D721Med (cell line): ENCODE results near the gene DDX10.

Experiments
- DNase-seq: peaks from one replicate; pipeline ENCODE4 v3.0.0; 2011; ENCODE audit warnings: low spot score; ENCODE audit not compliant: insufficient read length
- FAIRE-seq: peaks from 2 replicates; lab custom pipeline; 2011; peaks lifted over from hg19 to GRCh38; lab: Jason Lieb, UNC
- CTCF ChIP-seq: IDR thresholded peaks from 2 replicates; pipeline ENCODE4 v1.5.1; 2012; ENCODE audit warnings: mild to moderate bottlenecking, control low read depth; ENCODE audit not compliant: insufficient read depth; ENCODE audit errors: missing control alignments

Gene DDX10

GRCh38 chr11:108906826-108907225, 242.0 kb downstream of the DDX10 start:
- no peak for FAIRE-seq
- DNase-seq: no peak
- TF ChIP-seq CTCF: no peak

GRCh38 chr11:108909041-108909440, 244.2 kb downstream of the DDX10 start:
- FAIRE-seq (no peak), DNase-seq (no peak)
- no peak for TF ChIP-seq CTCF

- TF ChIP-seq CTCF: no peak
- no peak for FAIRE-seq
- no peak for DNase-seq
Measured at GRCh38 chr11:108909921-108910320, 245.1 kb downstream of the DDX10 start.

- TF ChIP-seq CTCF: no peak
- no peak for DNase-seq
- FAIRE-seq: no peak
Measured at GRCh38 chr11:108912581-108912980, 247.7 kb downstream of the DDX10 start.

- no peak for TF ChIP-seq CTCF
- DNase-seq (no peak), FAIRE-seq (no peak)
Measured at GRCh38 chr11:108913204-108913603, 248.3 kb downstream of the DDX10 start.

- DNase-seq (no peak), FAIRE-seq (no peak)
- TF ChIP-seq CTCF: no peak
Measured at GRCh38 chr11:108914211-108914610, 249.3 kb downstream of the DDX10 start.

GRCh38 chr11:108914981-108915380, 250.1 kb downstream of the DDX10 start:
- no peak for FAIRE-seq
- TF ChIP-seq CTCF: no peak
- no peak for DNase-seq
